Smooth muscle cell (in vitro differentiated cells): ENCODE data around the gene SLC30A5. TPM values are rescaled to one million over a fixed set of nuclear protein-coding genes. Genes with fewer than 3 reads are reported as not detected.
"Not testable (repeated sequence)": the region's sequence is repeated elsewhere in the genome, so short reads cannot be mapped to it uniquely, and the experiment has no call there.

ENCODE experiments used
- DNase-seq: peaks from one replicate; lab custom pipeline; 2025; ENCODE audit not compliant: unreplicated experiment; lab: John Stamatoyannopoulos, UW
- H2AFZ ChIP-seq: fragments of 200-600 bp; sonication (generic); 2 replicates; pipeline ENCODE4 v1.6.0; 2016; ENCODE audit warnings: antibody characterized with exemption, low read depth, mild to moderate bottlenecking
- H3F3A ChIP-seq: fragments of 200-600 bp; sonication (generic); 2 replicates; pipeline ENCODE4 v1.6.0; 2017; ENCODE audit warnings: antibody characterized with exemption, low read depth
- H3K27ac ChIP-seq: fragments of 200-600 bp; sonication (generic); 2 replicates; pipeline ENCODE4 v1.5.1; 2016; ENCODE audit warnings: low read depth, mild to moderate bottlenecking
- H3K27me3 ChIP-seq: fragments of 200-600 bp; sonication (generic); 2 replicates; pipeline ENCODE4 v1.6.1; 2016; ENCODE audit warnings: low read depth, mild to moderate bottlenecking
- H3K36me3 ChIP-seq: fragments of 200-600 bp; sonication (generic); 2 replicates; pipeline ENCODE4 v1.5.1; 2016; ENCODE audit warnings: low read depth
- H3K4me1 ChIP-seq: fragments of 200-600 bp; sonication (generic); 2 replicates; pipeline ENCODE4 v1.5.1; 2016; ENCODE audit warnings: low read depth
- H3K4me2 ChIP-seq: fragments of 200-600 bp; sonication (generic); 2 replicates; pipeline ENCODE4 v1.6.0; 2016; ENCODE audit warnings: mild to moderate bottlenecking
- H3K4me3 ChIP-seq: fragments of 200-600 bp; sonication (generic); 2 replicates; pipeline ENCODE4 v1.5.1; 2016; ENCODE audit warnings: mild to moderate bottlenecking
- H3K79me2 ChIP-seq: fragments of 200-600 bp; sonication (generic); 2 replicates; pipeline ENCODE4 v1.6.0; 2016; ENCODE audit warnings: low read depth, mild to moderate bottlenecking
- H3K9ac ChIP-seq: fragments of 200-600 bp; sonication (generic); 2 replicates; pipeline ENCODE4 v1.6.0; 2016; ENCODE audit warnings: low read depth
- H3K9me3 ChIP-seq: fragments of 200-600 bp; sonication (generic); replicated peaks from 2 replicates; pipeline ENCODE4 v1.5.1; 2016; ENCODE audit warnings: low read depth
- H4K20me1 ChIP-seq: fragments of 200-600 bp; sonication (generic); 2 replicates; pipeline ENCODE4 v1.6.0; 2016; ENCODE audit warnings: low read depth
- CTCF ChIP-seq: fragments of 200-600 bp; sonication (generic); IDR thresholded peaks from 2 replicates; pipeline ENCODE4 v1.5.1; 2017; ENCODE audit warnings: borderline replicate concordance, mild to moderate bottlenecking, antibody characterized with exemption; ENCODE audit not compliant: insufficient read depth, poor library complexity, severe bottlenecking
- WGBS: methylation state at CpG from one replicate; pipeline ENCODE4 v1.1.7; 2016; ENCODE audit warnings: low lambda C conversion rate; 5-methylcytosine and 5-hydroxymethylcytosine counted together
- polyA plus RNA-seq: library from polyadenylated mRNA; unstranded; fragments of >200 nt; fragmentation: Nextera tagmentation; extraction: Ambion mirVana; gene quantifications from 2 replicates; pipeline ENCODE4 v1.2.1, GENCODE V29; 2016
- total RNA-seq: library from RNA; depleted of rRNA; stranded (reverse); fragments of >200 nt; gene quantifications from 2 replicates; pipeline ENCODE4 v1.2.3, GENCODE V29; 2014

Gene SLC30A5
- total and polyA plus RNA-seq, 2 experiments from 2014 or later, result 54.5 to 79.5 TPM

DNA sequence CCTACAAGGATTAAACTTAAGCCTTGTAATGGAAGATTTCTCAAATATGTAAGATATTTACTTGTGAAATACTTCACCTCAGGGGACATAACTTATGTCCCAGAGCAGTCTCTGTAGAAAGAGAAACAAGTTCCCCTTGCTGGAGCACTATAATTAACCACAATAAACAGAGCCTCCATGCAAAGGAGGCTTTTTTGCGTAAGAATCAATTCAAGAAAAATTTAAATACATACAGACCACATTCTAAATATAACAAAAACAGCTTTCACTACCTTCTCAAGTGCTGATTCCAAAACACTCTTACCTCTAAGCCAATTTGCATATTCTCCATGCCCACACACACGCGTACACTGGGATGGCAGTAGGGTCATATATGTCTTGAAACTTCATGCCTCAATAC lies 42.5 kb downstream of the SLC30A5 start:
- no peaks in the 10 kb centered on the region for H3K4me1 ChIP-seq
- no peaks in the 10 kb centered on the region for H3F3A ChIP-seq
- DNase-seq, result no peak
- no peak overlapping the region for H3K4me2 ChIP-seq
- no peaks in the 10 kb centered on the region for H3K36me3 ChIP-seq
- WGBS, result 77% methylated on average over 3 of the region's 3 CpGs
- H3K4me3 ChIP-seq, result no peak overlapping the region
- no peaks in the 10 kb centered on the region for H3K27me3 ChIP-seq
- H4K20me1 ChIP-seq, result no peaks in the 10 kb centered on the region
- no peak overlapping the region for H2AFZ ChIP-seq
- no peak for TF ChIP-seq CTCF
- H3K9ac ChIP-seq, result no peak overlapping the region
- H3K9me3 ChIP-seq, result peaks cover 4% of the 10 kb centered on the region
- no peak overlapping the region for H3K27ac ChIP-seq
- no peaks in the 10 kb centered on the region for H3K79me2 ChIP-seq

DNA sequence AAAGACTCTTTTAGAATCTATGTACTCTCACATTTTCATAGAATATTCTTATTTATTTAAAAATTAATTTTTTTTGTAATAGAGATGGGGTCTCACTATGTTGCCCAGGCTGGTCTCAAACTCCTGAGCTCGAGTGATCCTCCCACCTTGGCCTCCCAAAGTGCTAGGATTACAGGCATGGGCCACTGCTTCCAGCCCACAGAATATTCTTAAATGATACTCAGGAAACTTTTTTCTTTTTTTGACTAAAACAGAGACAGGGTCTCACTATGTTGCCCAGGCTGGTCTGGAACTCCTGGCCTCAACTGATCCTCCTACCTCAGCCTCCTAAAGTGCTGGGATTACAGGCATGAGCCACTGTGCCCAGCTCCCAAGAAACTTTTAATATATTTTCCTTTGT lies 43.4 kb downstream of the SLC30A5 start:
- not testable (repeated sequence) for H3K9ac ChIP-seq, H3K4me1 ChIP-seq, H3K27ac ChIP-seq, DNase-seq, H3K79me2 ChIP-seq, H3K4me2 ChIP-seq, H3K27me3 ChIP-seq, H3F3A ChIP-seq, H4K20me1 ChIP-seq, H3K36me3 ChIP-seq, H2AFZ ChIP-seq, H3K9me3 ChIP-seq, H3K4me3 ChIP-seq
- WGBS, result 97% methylated on average over 1 of the region's 1 CpG

DNA sequence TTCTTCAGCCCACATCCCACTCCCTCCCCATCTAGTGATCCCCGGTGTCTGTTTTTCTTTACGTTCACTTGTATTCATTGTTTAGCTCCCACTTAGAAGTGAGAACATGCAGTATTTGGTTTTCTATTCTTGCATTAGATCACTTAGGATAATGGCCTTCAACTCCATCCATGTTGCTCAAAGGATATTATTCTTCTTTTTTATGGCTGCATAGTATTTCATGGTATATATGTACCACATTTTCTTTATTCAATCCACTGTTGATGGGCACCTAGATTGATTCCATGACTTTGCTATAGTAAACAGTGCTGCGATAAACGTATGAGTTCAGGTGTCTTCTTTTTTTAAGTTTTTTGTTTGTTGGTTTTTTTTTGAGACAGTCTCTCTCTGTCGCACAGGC lies 44.0 kb downstream of the SLC30A5 start:
- WGBS, result 99% methylated on average over 5 of the region's 5 CpGs
- no peak overlapping the region for H3K27ac ChIP-seq
- H3K36me3 ChIP-seq, result no peaks in the 10 kb centered on the region
- no peaks in the 10 kb centered on the region for H3K4me1 ChIP-seq
- no peaks in the 10 kb centered on the region for H4K20me1 ChIP-seq
- H3K9me3 ChIP-seq, result peaks cover 4% of the 10 kb centered on the region
- H3K4me3 ChIP-seq, result no peak overlapping the region
- no peaks in the 10 kb centered on the region for H3K79me2 ChIP-seq
- no peak overlapping the region for H3K9ac ChIP-seq
- H2AFZ ChIP-seq, result no peak overlapping the region
- DNase-seq, result no peak
- no peak overlapping the region for H3K4me2 ChIP-seq
- H3K27me3 ChIP-seq, result no peaks in the 10 kb centered on the region
- TF ChIP-seq CTCF, result no peak
- no peaks in the 10 kb centered on the region for H3F3A ChIP-seq

DNA sequence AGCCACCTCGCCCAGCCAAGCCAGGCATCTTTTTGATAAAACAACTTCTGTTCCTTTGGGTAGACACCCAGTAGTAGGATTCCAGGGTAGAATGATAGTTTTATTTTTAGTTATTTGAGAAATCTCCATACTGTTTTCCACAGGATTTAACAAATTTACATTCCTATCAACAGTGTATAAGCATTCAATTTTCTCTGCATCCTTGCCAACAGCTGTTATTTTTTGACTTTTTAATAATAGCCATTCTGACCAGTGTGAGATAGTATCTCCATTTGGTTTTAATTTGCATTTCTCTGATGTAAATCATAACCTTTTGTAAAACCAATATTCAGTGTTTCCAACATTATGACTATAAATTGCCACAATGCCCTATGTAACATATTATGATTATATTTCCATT lies 45.0 kb downstream of the SLC30A5 start:
- Histone ChIP-seq H3K27ac (no peak overlapping the region), H3K27me3 (no peaks in the 10 kb centered on the region), H2AFZ (no peak overlapping the region), H3K79me2 (no peaks in the 10 kb centered on the region), H3K4me2 (no peak overlapping the region), H3F3A (no peaks in the 10 kb centered on the region), H3K4me1 (no peaks in the 10 kb centered on the region), H3K36me3 (no peaks in the 10 kb centered on the region), H3K9ac (no peak overlapping the region), H3K4me3 (no peak overlapping the region), H4K20me1 (no peaks in the 10 kb centered on the region), H3K9me3 (peaks cover 4% of the 10 kb centered on the region)
- no peak for DNase-seq
- 100% methylated on average over 1 of the region's 1 CpG for WGBS
- TF ChIP-seq CTCF, result no peak

DNA sequence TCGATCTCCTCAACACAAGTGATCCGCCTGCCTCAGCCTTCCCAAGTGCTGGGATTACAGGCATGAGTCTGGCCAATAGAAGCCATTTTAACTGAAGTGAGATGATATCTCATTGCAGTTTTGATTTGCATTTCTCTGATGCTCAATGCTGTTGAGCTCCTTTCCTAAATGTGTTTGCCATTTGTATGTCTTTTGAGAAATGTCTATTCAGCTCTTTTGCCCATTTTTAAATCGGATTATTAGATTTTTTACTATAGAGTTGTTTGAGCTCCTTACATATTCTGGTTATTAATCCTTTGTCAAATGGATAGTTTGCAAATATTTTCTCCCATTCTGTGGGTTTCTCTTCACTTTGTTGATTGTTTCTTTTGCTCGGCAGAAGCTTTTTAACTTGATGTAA lies 46.4 kb downstream of the SLC30A5 start:
- not testable (repeated sequence) for H3K4me2 ChIP-seq, H4K20me1 ChIP-seq, H3K4me1 ChIP-seq, H3K27me3 ChIP-seq, H3K27ac ChIP-seq, H3K9ac ChIP-seq, H3K79me2 ChIP-seq, H3F3A ChIP-seq, H3K4me3 ChIP-seq, H2AFZ ChIP-seq, H3K36me3 ChIP-seq, DNase-seq, H3K9me3 ChIP-seq
- WGBS, result 98% methylated on average over 4 of the region's 4 CpGs
